A549 treated with DMSO at 1 μM for 4 hours (cell line): Measurements from ENCODE around the gene ZNF514. TPM values are rescaled to one million over a fixed set of nuclear protein-coding genes. Genes with fewer than 3 reads are reported as not detected.

Experiments
- total RNA-seq: library from RNA; stranded (reverse); fragments of 200-300 nt; extraction: Qiagen RNA extraction; gene quantifications from 5 replicates; pipeline ENCODE4 v1.2.3, GENCODE V29; 2022; ENCODE audit warnings: low read depth

The ZNF514 gene
- 5.6 to 7.5 TPM (median 7.1 TPM) in 5 replicates for total RNA-seq

GRCh38 chr2:95159690-95160449 is at the start of gene ZNF514:
Gene ZNF514, minus strand, starts transcription at chr2:95159848. Its CDS starts 6,595 bp downstream, at chr2:95153253.

GRCh38 chr2:95207111-95207961 is 47.7 kb upstream of the ZNF514 start, which contains the start of gene ZNF892:
Gene ZNF892, plus strand, starts transcription at chr2:95207521. Its CDS starts 295 bp downstream, at chr2:95207816.

GRCh38 chr2:95165371-95166064 is 5.9 kb upstream of the ZNF514 start, which contains the start of gene ZNF2:
Gene ZNF2, plus strand, starts transcription at chr2:95165809. Its CDS starts 10,418 bp downstream, at chr2:95176227.

DNA sequence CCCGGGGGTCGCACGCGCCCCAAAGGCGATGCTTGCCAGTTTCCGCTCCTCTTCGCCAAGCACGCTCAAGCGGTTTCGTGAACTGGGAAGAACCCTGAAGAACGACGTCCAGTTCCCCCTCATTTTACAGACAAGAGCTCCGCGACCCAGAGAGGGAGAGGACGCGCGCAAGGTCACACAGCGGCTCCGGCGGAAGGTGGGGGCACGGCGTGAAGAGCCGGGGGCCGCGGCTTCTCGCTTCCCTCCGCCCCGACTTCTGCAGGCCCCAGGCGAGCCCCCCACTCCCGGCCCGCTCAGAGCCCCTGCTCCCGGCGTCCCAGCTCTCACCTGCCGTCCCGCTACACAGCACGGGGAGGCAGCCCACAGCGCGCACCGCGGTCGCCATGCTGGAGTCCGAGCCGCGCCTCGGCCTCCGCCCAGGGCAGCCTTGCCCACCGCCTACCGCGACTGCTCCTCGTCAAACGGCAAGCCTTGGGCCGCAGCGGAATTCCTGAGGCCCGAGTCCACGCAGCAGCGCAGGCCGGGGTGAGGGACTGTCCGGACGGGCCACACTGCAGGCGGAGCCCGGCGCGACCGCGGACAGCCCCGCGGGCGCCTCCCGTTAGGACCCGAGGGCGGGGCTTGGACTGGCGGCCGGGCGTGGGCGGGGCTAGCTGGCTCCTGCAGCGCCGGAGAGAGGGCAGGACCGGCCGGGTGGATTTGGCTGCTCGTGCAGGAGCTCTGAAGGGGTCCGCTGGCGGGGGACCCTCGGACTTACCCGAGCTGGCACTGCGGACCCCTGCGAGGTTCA is 38.0 kb downstream of the ZNF514 start, which contains the start of gene MRPS5:
Gene MRPS5, minus strand, starts transcription at position 402 of the 790 bp plus-strand sequence. Its CDS starts 17 bp downstream, at position 385.

Other genes with a start within 250 kb of the ZNF514 start
- 0.16 to 0.23 TPM in 2 of 5 replicates, not detected in the others for gene MAL, start 134.1 kb downstream of the ZNF514 start, total RNA-seq
- gene MRPS5, start 38.0 kb downstream of the ZNF514 start, total RNA-seq, result 71.0 to 80.2 TPM (median 73.8 TPM) in 5 replicates
- gene ZNF2, start 6.0 kb upstream of the ZNF514 start, total RNA-seq, result 3.5 to 5.0 TPM (median 3.7 TPM) in 5 replicates
- 0.23 to 0.93 TPM (median 0.56 TPM) in 5 replicates for gene ZNF892, start 47.7 kb upstream of the ZNF514 start, total RNA-seq
- 0.33 TPM in 1 of 5 replicates, not detected in the others for gene PROM2, start 114.6 kb upstream of the ZNF514 start, total RNA-seq
- 0.89 to 2.1 TPM (median 1.6 TPM) in 5 replicates for gene KCNIP3, start 137.5 kb upstream of the ZNF514 start, total RNA-seq
- gene FAHD2A, start 242.9 kb upstream of the ZNF514 start, total RNA-seq, result 28.1 to 29.9 TPM (median 29.1 TPM) in 5 replicates